ENCODE results near the gene VSTM2B.

GRCh38 chr19:29519931-29520330, 5.9 kb upstream of the VSTM2B start:
- TF ChIP-seq CTCF (IDR thresholded peaks at IDR 0.05) (no peak), EP300 (IDR thresholded peaks at IDR 0.05; ENCODE audit: low read depth) (no peak)
